NCI-H82 treated with DMSO at 0.1 percent for 48 hours (cell line): ENCODE measurements around the gene ZCCHC10.
"Not testable (repeated sequence)": the region's sequence is repeated elsewhere in the genome, so short reads cannot be mapped to it uniquely, and the experiment has no call there.

Experiments used
- DNase-seq: peaks from one replicate; lab custom pipeline; 2025; ENCODE audit not compliant: unreplicated experiment; lab: John Stamatoyannopoulos, UW

The ZCCHC10 gene

GRCh38 chr5:133046560-133046959, 20.2 kb upstream of the ZCCHC10 start:
- DNase-seq = not testable (repeated sequence)

DNA sequence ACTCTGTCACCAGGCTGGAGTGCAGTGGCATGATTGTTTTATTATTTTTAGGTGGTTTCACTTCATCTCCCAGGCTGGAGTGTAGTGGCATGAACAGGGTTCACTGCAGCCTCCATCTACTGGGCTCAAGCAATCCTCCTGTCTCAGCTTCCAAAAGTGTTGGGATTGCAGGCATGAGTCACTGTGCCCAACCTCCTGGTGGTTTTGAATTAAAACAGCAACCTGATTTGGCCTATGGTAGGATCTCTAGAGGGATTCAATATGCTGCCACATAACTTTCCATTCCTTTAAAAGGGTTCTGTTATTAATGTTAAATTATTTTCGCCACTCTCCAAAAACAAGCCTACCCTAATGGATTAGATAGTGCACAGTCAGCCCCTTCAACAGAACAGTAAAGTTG, 15.6 kb upstream of the ZCCHC10 start:
- no peak for DNase-seq

- no peak for DNase-seq
Measured at GRCh38 chr5:133041157-133041784, 14.9 kb upstream of the ZCCHC10 start.

GRCh38 chr5:133036677-133037076, 10.3 kb upstream of the ZCCHC10 start:
- DNase-seq = not testable (repeated sequence)

GRCh38 chr5:133035224-133035623, 8.9 kb upstream of the ZCCHC10 start:
- no peak for DNase-seq

GRCh38 chr5:133034064-133034463, 7.7 kb upstream of the ZCCHC10 start:
- no peak for DNase-seq

- no peak for DNase-seq
Measured at GRCh38 chr5:133032852-133033742, 6.7 kb upstream of the ZCCHC10 start.

- no peak for DNase-seq
Measured at GRCh38 chr5:133030343-133031005, 4.1 kb upstream of the ZCCHC10 start.

DNA sequence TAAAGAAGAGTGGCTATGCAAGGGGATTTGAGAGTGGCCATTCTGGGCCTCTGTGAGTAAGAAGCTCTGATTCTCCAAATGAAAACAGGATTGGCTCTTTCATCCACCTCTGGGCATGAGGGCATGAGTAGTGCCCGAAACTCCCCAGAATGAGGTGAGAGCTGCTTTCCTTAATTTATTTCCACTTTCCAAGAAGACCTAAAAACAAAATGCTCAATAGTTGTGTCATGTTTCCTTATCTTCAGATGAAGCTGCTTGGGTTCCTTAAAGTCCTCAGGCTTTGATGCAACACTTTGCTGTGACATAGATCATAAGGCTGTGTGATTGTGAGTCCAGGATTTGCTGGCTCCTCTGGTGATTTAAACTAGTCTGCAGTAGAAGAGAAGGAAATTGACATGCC, 3.1 kb upstream of the ZCCHC10 start:
- DNase-seq = no peak

DNA sequence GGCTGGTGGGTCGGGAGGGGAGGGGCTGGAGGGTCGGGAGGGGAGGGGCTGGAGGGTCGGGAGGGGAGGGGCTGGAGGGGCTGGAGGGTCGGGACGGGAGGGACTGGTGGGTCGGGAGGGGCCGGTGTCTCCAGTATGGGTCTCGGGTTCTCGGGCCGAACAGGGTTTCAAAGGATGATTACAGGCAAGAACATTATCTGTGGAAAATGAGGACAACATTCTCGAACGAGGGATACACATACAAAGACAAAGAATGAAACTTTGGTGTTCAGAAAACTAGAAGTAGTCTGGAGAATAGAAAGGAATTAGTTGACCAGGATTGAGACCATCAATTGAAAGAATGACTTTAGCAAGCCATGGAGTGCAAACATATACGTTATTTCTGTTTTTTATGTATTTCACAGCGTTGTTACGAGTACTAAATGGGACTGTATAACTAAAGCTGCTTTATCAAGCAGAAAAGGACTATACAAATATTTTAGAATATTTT, 360 bp upstream of the ZCCHC10 start:
- no peak for DNase-seq

GRCh38 chr5:133019471-133019870, 6.9 kb downstream of the ZCCHC10 start:
- DNase-seq = not testable (repeated sequence)

DNA sequence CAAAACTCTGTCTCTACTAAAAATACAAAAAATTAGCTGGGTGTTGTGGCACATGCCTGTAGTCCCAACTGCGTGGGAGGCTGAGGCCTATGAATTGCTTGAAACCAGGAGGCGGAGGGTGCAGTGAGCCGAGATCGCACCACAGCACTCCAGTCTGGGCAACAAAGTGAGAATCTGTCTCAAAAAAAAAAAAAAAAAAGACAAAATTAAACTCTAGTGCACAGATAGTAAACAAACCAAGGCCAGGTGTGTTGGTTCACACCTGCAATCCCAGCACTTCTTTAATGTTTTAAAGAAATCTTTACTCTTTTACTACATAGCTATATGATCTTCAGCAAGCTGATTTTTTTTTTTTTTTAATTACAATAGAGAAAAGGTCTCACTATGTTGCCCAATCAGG, 8.4 kb downstream of the ZCCHC10 start:
- DNase-seq = no peak

DNA sequence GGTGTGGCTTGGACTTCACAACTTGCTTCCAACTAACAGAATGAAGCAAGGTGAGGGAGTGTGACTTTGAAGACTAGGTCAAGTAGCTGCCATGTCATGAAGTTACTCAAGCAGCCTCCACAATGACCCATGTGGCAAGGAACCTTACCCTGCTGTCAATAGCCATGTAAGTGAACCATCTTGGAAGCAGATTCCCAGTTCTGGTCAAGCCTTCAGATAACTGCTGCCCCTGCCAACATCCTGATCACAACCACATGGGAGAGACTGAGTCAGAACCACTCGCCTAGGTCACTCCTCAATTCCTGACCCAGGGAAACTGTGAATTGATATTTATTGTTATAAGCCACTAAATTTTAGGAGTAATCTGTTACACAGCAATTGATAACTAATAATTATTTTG, 10.9 kb downstream of the ZCCHC10 start:
- no peak for DNase-seq

- DNase-seq = not testable (repeated sequence)
Measured at GRCh38 chr5:133008455-133008854, 17.9 kb downstream of the ZCCHC10 start.

DNA sequence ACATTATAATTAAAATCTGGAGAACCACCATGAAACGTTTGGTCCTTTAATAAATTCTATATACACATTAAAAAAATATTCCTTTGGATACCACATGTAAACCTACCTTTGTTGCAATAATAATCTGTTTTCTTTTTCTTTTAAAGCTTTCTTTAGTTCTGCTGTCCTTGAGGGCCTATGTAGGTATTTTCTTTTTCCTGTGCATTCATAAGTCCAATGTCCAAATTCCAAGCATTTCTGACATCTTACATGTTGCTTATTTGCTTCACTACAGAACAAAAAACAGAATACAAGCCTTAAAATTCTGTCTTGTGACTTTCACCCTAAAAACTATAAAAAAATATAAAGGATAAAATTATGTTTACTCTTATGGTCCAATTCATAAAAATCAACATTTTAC, 19.7 kb downstream of the ZCCHC10 start:
- DNase-seq = no peak

DNA sequence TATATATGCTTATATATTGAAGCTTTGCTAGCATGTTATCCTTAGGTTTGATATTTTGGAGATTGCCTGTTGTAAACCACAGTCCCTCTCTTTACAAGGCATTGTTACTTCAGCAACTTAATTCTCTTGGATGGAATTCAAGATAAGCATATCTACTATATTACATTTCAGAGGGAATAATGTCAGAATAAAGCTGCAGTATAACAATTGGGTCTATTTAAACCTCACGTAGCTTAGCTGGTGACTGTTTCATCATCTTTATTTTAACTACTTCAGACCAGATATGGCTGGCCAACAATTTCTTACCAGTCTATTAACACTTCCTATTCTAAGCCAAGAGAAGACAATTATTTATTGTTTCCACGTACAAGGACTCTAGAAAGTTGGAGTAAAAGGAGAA, 27.1 kb downstream of the ZCCHC10 start:
- DNase-seq = no peak

GRCh38 chr5:132998556-132998955, 27.8 kb downstream of the ZCCHC10 start:
- no peak for DNase-seq

DNA sequence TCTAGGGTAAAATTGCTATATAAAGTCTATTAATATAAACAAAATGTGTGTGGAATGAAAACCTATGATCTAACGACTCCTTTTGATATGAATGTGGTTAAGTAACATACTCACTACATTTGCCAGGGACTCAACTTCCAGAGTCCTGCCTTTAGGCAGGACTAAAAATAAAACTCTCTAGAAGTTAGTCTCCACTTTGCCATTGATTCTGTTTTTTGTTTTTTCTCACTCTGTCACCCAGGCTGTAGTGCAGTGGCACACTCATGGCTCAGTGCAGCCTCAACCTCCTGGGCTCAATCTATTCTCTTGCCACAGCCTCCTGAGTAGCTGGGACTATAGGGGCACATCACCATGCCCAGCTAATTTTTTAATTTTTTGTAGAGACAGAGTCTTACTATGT, 30.0 kb downstream of the ZCCHC10 start:
- no peak for DNase-seq

DNA sequence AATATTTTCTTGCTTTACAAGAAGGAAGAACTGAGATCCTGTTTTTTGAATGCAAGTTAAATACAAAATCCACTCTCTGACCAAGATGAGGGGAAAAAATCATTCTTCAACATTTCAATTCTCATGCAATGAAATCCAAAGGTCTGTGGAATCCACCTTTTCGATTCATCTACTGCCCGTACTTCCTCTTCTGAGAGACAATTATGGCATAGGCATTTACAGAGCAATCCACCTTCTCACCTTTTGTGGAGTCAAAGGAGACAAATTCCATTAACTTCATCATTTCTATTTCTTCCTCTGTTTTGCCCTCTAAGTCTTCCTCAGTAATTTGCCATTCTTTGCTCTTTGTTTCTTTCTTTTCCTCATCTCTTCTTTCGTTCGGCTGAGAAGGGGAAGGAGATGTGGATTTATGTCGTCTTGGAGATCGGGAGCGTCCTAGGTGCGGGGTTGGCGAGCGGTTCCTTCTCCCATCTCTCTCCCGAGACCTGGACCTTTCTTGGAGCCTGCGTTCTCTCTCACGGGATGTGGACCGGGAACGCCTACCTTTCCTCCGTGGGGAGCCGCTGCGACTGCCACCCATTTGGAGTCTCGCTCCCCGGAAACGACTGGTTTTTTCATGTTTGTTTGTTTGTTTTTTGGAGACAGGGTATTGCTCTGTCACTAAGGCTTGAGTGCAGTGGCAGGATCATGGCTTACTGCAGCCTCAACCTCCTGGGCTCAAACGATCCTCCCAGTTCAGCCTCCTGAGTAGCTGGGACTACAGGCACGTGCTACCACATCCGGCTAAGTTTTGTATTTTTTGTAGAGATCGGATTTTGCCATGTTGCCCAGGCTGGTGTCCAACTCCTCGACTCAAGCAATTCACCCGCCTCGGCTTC, 38.6 kb downstream of the ZCCHC10 start:
- no peak for DNase-seq

DNA sequence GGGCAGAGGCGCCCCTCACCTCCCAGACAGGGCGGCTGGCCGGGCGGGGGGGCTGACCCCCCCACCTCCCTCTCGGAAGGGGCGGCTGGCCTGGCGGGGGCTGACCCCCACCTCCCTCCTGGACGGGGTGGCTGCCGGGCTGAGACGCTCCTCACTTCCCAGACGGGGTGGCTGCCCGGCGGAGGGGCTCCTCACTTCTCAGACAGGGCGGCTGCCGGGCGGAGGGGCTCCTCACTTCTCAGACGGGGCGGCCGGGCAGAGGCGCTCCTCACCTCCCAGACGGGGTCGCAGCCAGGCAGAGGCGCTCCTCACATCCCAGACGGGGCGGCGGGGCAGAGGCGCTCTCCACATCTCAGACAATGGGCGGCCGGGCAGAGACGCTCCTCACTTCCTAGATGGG, 43.4 kb downstream of the ZCCHC10 start:
- DNase-seq = not testable (repeated sequence)

DNA sequence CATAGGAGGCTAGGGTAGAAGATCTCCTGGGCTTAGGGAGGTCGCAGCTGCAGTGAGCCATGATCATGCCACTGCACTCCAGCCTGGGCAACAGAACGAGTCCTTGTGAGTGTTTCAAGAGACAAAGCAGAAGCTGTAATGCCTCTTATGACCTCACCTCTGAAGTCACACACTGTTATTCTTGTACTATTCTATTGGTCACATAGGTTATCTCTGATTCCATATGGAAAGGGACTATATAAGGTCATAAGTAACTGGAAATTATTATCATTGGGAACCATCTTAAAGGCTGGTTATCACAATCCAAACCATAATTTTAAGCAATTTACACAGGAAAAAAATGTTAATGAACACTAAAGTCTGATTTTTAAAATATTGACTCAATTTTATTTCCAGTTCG, 45.1 kb downstream of the ZCCHC10 start:
- DNase-seq = no peak
